DMS53 (cell line): Measurements from ENCODE around the gene HSP90AB1.
A peak's percentile ranks its signal among the peaks of the same experiment; 100 is the strongest.

Source experiments
- DNase-seq: peaks from one replicate; lab custom pipeline; 2025; lab: John Stamatoyannopoulos, UW

HSP90AB1 gene

DNA sequence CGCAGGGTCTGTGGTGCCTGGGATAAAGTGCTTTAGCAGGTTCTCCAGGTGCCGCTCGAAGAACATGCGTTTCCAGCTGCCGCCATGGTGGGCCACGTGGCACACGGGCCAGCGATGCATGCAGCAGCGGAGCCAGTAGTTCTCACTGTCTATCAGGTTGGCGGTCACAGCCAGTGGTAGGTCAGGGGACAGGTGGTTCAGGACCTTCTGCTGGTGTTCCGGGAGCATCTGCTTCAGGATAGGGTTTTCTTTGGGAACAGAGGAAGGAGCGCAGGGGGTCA, 39.3 kb downstream of the HSP90AB1 start:
- peak; percentile 27 for DNase-seq

DNA sequence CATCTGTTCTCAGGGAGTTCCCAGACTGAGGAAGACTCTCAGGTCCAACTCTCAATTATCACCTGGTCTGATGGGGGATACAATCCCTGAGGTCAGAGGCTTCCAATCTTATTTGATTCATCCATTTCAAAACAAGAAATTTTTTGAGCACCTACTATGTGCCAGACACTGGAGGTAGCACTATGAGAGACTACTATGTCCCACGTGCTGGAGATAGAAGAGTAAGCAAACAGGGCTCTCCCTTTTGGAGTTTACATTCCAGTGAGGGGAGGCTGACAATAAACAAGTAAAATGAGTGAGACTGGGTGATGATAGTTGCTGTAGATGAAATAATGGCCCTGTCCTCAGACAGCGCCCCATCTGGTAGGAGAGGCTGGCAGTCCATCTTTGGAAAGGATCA, 39.8 kb downstream of the HSP90AB1 start:
- no peak for DNase-seq

DNA sequence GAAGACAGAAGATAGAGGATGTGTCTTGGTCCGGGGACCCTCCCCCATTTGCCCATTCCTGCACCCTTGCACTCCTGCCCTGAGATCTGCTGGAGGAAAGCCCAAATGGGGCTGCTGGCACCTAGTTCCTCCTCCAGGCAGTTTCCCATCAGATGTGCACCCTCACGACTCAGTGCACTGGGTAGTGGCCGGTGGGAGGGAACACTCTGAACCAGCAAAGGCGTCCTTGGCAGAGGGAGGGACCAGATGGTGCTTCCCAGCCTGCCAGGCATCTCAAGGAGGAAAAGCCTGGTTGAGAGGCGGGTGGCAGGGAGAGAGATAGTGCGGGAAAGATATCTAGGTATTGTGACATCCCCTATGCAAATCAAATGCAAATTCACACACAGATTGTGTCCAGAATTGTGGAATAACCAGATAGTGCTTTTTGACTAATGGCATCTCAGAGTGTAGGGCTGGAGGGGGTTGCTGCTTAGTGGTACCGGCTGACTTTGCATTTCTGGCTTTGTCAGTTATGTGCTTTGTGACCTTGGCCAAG, 42.9 kb downstream of the HSP90AB1 start:
- no peak for DNase-seq

DNA sequence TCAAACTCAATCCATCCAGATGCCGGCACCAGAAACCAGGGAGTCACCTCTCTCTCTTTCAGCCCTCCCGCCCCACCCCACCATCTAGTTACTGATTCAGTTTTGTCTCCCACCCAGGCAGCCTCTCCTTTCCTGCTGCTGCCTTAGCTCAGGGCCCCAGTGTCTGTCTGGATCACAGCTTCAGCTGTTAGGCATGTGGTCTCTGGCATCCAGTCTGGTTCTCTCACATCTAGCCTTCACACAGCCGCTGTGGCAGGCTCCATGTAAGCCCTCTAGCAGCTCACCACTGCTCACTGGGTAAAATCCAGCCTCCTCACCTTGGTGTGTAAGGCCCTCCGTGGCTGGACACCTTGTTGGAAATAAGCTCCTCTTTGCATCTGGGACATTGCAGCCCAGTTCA, 44.9 kb downstream of the HSP90AB1 start:
- DNase-seq, result peak; percentile 13

DNA sequence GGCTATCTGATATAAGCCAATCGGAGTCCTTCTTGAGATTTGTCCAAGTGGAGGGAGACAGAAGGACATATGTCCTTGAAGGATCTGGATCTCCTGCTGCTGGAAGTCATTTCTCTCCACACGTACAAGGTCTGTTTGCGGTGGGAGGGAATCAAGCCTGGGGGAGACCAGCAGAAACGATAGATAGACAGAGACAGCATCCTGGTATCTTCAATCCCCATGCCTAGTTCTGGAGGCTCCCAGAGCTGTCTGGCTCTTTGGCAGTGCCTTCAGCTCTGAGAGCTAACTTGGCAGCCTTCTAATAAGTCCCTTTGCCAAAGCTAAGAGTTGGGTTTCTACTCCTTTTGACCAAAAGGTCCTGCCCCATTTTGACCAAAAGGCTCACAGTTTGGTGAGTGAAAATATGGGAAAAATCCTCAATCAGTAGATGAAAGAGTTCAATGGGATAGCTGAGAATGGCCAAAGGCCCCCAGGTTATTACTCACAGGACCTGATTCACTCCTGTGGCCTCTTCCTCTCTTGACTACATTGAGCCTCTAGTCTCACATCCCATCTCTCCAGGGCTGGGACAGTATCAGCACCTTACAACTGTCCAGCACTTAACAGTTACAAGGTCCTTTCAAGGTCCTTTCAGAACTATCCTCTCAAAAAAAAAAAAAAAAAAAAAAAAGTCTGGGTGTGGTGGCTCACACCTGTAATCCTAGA, 45.9 kb downstream of the HSP90AB1 start:
- DNase-seq, result no peak

DNA sequence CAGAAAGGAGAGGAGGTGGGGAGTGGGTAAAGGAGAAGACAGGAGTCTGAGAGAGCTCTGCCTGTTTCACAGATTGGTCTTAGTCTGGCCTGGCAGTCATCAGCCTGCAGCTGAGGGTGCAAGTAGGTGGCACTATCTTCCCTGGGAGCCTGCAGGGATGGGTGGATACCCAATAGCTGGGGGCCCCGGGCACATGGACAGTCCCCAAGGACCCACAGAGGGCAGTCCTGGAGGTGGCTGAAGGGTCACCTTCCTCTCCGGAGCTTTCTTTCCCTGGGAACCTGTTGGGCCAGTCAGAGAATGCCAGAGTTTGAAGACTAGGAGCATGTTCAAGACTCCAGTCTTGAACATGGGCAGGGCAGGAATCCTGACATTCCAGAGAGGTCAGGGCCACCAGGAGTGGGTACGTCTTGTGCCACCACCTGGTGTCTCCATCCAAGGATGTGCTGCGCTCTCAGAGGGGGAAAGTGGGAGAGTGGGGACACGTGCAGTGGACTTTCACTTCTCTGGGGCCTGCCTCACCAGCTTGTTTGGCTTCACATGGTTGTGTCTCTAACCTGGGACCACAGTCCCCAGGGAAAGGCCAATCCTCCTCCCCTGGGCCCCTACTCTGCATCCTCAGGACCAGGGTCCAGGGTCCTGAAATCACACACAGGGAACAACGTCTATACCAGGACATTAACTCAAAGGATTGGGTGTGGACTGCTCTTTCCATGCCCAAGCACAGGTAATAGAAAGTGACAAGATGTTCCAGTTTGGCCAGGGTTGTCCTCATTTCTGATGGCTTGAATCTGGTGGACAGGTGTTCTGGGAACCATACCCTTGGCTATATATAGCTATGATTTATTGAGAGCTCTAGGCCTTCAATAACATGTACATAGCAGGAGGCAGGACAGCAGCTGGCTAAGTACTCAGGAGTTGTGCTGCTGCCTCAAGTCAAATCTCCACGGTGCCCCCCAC, 48.2 kb downstream of the HSP90AB1 start:
- DNase-seq, result peak; percentile 36

DNA sequence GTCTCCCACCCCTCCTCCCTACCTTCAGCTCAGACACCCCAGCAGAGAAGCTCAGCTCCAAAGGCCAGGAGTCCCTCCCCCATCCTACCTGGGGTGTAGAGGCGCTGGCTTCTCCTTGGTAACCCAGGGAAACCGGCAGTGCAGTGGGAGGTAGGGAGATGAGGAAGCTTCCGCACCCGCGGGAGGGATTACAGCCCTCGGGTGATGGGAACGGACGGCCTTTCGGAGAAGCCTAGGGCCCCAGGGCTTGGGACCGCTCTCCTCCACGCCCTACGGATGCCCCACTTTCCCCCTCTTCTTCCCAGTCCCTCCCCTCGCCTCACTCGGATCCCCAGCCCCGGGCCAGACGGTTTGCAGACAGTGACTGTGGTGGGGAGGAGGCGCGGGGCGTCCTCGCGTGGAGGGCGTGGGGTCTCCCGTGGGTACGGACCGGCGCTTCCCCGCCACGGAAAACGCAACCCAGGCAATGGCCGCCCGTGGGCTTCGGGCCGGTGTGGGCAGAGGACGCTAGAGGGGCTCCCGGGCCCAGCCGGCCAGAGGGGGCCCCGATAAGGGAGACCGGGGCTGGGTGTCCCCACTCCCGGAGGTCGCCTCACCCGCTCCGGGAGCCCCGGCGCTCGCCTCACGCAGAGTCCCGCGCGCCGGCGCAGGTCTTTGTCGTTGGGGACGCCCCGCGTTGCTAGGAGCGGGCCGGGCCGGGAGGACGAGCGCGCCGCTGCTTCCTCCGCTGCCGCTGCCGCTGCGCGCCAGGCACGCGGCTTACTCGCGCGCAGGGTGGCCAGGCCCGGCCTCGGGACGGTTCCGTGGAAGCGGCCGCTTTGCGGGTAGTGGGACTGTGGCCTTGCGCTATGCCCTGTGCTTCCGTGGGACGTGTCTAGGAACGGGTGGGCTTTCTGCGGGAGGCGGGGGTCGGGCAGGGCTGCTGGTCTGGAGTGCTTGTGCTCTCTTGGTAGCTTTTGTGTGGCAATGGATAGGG, 50.5 kb downstream of the HSP90AB1 start:
- peak; percentile 72 for DNase-seq

DNA sequence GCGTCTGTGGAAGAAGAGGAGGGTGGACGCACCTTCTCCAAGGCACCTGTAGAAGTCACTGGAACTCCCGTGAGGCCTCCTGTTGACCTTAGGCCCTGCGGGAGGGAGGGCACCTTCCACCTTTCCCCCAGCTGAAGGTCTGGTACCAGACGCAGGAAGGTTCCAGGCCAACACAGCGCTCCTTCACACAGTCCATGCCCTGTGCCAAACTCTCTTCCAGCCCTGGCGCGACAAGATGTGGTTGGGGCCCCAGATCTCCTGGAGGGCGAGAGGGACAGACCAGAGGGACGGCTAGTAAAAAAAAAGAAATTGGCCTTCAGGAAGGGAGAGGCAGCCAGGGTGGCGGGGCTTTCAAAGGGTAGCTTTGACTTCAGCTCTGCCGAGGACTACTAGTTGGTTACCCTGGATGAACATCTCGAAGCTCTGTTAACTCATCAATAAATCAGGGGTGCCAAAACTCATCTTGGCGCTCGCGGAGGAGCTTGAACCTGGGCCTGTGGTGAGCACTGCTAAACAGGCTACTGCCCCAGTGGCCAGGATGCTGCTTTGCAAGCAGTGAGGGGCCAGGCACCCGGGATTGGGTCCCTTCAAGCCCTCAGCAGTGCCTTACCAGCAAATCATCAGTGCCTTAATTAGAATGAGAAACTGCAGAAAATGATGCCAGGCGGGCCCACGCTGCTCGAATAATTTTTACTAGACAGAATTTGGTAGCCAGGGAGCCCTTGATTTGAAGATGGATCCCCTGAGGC, 51.3 kb downstream of the HSP90AB1 start:
- DNase-seq, result peak; percentile 60

DNA sequence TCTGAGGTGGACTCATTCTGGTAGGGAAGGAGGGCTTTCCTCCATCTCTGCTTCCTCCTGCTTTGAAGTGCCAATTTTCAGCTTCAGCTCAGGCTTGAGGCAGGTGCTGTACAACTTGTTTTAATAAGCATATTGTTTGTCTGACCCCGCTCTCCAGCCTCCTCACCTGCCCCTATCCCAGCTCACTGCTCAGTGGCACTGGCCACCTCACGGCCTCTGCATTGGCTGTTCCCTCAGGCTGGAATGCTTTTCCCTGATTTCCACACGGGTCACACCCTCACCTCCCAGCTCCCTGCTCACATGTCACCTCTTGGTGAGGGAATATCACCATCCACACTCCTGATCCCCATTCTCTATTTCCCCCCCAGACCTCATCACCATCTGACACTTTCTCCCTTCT, 52.0 kb downstream of the HSP90AB1 start:
- peak; percentile 29 for DNase-seq

DNA sequence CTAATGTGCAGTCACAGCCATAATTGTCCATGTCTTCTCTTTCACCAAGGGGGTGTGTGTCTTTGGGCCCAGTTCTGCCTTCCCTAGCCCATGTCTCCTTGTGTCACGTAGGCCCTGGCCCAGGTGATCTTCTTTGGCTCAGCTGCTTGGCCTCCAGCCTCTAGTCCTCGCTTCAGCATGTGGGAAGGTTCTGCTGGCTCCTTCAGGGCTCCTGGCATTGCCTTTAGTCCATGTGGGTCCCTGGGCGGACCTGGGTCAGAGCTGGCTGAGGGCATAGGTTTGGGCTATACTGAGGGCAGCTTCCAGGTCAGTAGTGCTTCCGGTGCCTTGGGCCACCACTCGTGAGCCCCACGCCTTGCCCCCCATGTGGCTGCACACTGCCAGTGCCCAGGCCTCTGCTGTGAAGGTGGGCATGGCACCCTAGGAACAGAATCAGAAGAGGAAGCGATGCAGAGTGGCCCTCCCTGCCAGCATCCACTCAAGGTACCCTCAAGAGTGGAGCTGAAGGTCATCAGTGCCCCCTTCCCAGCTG, 53.5 kb downstream of the HSP90AB1 start:
- DNase-seq, result no peak

DNA sequence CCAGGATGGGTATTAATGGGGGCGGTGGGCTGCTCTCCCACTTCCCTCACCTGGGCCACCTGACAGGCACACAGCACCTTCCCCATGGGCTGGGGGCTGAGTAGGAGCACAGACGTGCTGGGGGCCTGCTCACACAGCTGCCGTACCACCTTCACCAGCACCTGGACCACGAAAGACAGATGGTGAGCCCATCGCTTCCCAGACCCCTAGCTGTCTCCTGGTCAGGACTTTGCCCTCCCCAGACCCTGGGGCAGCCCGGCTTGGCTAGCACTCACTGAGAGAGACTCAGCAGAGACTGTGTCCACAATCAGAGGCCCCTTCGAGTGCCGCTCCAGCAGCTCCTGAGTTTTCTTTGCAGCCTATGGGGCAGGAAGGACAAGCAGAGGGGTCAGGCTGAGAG, 54.2 kb downstream of the HSP90AB1 start:
- DNase-seq, result no peak

DNA sequence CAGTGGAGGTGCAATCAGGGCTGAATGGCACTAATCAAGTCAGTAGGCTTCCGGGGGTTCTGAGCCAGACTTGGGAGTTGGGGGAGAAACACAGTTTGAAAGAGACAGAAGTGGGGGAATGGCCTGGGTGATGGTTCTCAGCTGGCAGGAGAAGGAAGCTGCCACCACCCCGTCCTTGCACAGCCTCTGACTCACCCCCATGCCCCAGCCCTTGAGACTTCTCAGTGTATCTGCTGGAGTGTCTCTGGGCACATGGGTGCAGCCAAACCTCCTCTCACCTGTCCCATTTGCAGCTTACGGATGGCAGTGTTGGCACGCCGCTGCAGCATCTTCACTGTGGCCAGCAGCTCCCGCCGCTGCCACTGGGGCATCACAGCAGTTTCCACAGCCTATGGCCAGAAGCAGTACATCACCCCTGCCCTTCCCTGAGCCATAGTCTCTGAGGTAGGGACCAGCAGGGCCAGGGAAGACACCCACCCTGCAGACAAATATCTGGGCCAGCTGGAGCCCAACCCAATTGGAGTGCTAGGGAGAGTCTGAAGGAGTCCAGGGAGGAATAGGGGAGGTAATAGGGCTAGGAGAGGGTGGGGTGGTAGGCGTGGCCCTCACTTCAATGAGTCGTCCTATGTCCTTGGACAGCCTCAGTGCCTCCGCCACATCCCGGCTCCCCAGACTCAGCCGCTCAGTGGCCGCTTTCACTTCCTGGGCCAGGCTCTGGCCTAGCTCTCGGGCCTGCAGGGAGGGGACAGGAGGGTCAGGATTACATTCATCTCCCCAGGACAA, 55.1 kb downstream of the HSP90AB1 start:
- DNase-seq, result no peak

DNA sequence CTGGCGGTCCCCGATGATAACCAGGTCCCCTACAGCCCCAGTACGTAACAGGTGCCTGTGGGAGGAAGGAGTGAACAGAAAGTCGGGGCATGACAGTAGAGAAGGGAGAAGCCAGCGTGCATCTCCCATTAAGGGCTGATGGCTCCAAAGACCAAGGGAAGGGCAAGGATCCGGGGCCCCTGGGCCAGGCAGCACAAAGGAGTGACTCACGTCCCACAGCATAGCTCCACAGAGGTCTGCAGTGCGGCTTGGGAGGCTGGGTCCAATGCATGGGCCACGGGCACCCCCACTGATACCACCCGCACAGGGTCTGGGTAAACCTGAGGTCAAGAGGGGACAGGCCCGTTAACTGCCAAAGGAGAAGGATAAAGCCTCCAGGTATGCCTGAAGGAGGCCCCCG, 56.0 kb downstream of the HSP90AB1 start:
- no peak for DNase-seq
